GM04504 (cell line): Measurements from ENCODE around the gene CNTNAP2.

Experiments
- DNase-seq: peaks from one replicate; pipeline ENCODE4 v3.0.0-alpha.2; 2012; ENCODE audit warnings: low read depth

The CNTNAP2 gene

GRCh38 chr7:148153616-148154284 is 2037.1 kb downstream of the CNTNAP2 start:
- DNase-seq, result no peak

GRCh38 chr7:148155000-148155399 is 2038.4 kb downstream of the CNTNAP2 start:
- DNase-seq, result no peak

DNA sequence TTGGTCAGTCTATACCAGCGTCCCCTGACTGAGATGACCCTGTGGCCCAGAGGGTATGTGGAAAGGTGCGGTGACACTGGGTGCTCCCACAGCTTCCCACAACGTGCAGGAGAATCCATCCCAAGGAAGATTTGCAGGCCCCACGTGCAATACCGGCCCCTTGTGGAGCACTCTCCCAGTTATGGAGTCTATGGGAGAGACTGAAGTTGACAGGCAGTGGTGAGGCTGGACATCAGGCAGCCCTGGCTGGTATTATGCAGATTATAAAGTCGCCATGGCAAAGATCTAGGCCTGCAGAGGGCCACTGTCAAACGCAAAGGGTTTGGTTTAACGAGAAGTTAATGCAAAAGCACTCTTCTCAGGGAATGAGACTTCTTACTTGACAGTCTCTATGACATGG is 2039.2 kb downstream of the CNTNAP2 start:
- no peak for DNase-seq

DNA sequence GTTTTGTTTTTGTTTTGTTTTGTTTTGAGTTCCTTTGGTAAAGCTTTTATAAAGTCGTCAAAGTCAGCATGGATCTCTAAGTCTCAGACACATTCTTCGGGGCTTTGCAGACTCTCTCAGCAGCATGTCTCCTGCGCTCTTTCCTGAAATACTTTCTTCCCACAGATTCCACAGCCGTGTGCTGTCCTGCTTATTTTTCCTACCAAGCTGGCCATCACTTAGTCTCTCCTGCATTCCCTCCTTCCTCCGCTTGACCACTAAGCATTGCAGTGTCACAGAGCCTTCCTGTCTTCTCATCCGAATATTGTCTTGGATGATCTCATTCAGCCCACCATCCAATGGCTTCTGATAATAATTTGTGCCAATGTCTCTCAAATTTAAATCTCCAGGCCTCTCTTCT is 2039.6 kb downstream of the CNTNAP2 start:
- no peak for DNase-seq

GRCh38 chr7:148159331-148159730 is 2042.7 kb downstream of the CNTNAP2 start:
- DNase-seq, result no peak

DNA sequence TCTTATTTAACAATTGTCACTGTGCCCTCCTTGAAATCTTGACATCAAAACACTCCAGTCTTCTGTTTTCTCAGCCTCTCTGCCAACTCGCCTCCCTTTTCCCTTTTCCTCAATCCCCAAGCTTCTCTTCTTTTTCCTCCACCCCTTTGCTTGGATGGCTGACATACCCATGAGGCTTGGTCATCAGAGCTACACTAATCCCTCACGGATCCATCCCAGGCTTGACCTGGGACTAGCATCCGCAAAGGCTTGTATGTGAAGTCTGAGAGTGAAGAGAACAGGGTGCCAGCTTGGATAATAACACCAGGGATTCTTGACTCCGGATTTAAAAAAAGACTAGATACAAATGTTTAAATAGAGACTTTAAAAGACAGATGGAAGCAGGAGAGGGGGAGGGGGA is 2045.2 kb downstream of the CNTNAP2 start:
- no peak for DNase-seq

GRCh38 chr7:148162808-148163207 is 2046.2 kb downstream of the CNTNAP2 start:
- DNase-seq, result no peak

DNA sequence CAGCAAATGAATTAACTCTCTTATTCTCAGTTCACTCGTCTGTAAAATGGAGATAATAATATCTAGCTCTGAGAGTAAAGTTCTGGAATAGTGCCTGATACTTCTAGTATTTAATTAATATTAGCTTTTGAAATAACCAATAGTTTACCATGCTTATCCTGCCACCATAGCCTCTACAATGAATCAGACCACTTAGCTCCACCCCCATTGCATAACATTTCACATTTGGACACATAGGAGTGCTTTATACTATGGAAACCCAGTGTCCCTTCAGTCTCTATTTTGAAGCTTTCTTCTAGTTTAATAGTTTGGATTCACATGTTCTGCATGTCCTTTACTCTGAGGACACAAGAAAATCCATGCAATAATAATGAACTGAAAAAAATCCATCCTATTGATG is 2046.6 kb downstream of the CNTNAP2 start:
- no peak for DNase-seq

- DNase-seq, result no peak
Measured at GRCh38 chr7:148172920-148173319, 2056.3 kb downstream of the CNTNAP2 start.

DNA sequence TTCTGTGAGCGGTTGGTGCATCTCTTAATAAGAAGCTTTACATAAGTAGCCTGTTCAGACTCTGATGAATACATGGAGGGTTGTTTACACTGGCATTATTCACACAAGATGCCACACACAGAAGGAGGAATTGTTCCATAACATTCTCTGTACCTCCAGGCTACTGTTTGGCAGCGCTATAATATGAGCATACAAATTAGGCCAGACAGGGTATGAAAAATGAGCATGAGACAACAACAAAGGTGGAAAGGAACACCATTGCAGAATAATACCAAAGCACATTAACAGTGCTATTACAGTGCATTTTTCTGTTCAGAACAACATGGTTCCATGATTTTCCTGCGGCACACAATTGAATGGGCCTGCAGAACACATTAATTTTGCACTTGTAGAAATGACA is 2056.8 kb downstream of the CNTNAP2 start:
- DNase-seq, result no peak

- DNase-seq, result no peak
Measured at GRCh38 chr7:148174376-148174775, 2057.8 kb downstream of the CNTNAP2 start.

DNA sequence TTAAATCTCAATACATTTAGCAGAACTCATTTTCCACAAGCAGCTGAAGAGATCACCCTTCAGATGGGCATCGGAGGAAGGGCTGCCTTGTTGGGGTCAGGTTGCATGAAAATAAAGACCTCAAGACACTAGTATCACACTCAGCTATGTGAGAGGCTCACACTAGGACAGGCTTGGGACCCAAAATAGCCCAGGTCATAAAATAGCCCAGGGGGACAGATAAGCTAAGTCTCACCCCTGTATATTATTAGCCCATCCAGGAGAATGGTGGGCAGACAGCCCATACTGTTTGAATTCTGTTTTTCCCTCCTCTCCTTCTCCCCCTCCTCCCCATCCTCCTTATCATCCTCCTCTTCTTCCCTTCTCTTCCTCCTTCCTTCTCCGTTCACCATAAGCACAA is 2058.9 kb downstream of the CNTNAP2 start:
- no peak for DNase-seq

DNA sequence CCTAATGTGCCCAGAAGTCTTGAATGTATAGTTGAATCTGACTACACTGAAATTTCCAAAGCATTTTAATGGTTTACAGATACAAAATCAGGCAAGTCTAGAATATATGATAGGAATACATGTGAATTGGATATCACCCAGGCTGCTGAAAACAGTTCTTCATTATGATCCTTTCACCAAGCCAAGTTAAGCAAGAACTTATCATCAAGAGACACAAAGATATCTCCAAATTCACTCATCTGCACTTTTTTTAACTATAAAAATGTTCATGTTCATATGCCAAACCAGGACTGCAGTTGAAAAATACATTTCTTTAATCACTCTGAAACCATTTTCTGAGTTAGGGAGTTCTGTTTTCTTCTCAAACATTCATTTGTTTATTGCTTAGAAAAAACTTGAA is 2061.4 kb downstream of the CNTNAP2 start:
- no peak for DNase-seq

DNA sequence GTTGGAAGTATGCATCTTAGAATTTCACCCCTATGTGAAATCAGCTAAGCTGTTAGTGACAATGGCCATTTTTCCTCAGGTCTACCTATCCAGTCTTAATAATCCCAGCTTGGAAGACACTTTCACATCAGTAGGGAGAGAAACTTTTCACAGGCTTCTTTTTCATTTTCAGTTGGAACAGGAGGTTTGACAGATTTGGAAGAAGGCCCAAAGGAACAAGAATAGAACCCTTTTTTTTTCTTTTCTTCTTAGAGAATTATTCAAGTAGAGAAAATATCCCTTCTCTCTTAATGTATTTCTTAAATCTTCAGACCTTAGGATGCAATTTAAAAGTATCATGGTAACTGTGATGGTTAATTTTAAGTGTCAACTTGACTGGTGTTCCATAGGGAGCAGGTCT is 2063.5 kb downstream of the CNTNAP2 start:
- DNase-seq, result no peak

- no peak for DNase-seq
Measured at GRCh38 chr7:148182264-148182663, 2065.7 kb downstream of the CNTNAP2 start.

GRCh38 chr7:148185041-148185440 is 2068.4 kb downstream of the CNTNAP2 start:
- no peak for DNase-seq

DNA sequence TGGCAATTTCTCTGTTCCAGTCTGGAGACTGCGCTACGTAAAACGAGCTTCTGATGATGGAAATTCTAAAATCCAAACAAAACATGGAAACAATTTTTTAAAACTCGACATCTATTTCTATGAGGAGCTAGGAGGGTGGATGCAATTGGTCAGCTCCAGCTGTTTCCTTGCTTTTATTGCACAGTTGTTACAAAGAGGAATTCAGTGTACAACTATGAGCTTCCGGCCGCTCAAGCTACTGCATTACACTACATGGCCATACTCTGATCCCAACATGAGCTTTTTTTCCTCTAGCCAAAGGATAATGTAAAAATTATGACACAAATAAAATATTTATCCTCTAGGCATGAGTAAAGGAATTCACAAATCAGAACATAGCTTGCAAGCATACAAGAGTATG is 2070.9 kb downstream of the CNTNAP2 start:
- no peak for DNase-seq

DNA sequence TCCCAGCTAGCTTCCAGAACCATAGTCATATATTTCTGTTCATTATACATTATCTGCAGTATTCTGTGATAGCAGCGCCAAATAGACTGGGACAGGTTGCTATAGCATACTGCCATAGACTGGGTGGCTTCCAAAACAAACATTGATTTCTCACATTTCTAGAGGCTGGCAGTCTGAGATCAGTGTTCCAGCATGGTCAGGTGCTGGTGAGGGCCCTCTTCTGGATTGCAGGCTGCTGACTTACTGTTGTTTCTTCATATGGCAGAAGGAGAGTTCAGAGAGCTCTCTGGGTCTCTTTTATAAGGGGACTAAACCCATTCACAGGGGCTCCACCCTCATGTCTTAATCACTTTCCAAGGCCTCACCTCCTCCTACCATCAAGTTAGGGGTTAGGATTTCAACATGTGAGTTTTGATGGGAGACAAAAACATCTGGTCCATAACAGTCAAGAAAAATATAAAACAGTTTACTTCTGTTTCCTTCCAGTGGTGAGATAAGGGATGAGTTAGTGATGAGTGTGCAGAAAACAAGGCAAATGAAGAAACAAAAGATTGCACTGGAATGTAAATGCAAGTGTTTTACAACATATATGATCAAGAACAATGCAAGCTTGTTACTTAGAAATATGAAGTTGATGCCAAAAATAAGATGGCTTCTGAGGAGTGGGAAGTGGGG is 2074.9 kb downstream of the CNTNAP2 start:
- DNase-seq, result no peak

DNA sequence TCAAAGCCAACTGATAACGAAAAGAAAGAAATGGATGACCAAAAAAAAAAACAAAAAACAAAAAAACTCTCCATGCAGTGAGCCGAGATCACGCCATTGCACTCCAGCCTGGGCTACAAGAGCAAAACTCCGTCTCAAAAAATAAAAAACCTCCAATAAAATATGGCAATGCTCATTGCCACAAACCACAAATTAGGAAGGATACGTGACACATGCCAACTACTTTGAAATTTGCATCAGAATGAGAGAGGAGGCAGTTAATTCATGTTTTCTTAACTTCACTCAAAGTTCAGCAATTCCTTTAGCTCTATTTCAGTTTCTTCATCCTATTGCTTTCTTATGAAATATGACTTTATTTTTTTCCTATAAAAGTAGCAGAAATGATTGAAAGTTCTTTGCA is 2075.9 kb downstream of the CNTNAP2 start:
- DNase-seq, result no peak

DNA sequence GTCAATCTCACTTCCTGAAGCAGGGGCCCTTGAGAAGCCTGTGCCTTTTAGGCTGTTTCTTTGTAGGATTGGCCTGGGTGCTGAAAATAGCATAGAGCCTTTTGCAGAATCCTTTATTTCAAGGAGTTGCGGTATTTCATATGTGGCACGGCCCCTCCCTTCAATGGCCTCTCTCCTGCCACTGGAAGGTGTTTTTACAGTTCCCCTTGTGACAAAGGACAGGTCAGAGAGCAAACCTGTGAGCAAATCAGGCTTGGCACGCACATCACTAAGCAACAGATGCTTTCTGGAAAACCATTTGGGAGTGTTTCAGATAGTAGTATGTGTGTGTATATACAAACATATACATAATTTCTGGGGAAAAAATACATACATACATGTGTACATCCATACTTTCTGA is 2085.4 kb downstream of the CNTNAP2 start:
- no peak for DNase-seq

DNA sequence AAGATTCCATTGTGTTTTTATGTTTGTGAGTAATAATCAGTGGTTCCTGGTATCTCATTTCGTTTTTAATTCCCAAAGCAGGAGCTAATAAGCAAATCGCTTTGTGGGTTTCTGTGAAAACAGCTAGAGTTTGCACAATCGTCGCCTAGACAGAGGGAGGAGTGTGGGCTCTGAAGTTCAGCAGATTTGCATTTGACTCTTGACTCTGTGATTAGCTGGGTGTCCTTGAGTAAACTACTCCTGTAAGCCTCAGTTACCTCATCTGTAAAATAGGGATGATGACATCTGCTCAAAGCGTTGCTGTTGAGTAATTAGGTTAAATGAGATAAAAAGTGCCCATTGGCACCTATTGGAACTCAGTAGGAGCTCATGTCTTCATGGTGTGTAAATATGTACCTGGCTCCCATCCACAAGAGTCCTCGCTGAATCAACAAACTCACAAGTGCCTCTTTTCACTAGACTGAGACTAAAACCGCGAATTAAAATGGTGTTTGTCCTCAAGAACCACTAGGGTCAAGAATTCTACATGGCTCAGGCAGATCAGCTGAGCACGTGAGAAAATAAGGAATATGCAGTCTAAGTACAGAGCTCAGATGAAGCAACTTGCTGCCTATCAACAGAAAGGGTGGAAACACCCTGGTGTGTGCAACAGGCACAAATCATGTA is 2088.2 kb downstream of the CNTNAP2 start:
- no peak for DNase-seq

GRCh38 chr7:148209643-148210190 is 2093.1 kb downstream of the CNTNAP2 start:
- no peak for DNase-seq

DNA sequence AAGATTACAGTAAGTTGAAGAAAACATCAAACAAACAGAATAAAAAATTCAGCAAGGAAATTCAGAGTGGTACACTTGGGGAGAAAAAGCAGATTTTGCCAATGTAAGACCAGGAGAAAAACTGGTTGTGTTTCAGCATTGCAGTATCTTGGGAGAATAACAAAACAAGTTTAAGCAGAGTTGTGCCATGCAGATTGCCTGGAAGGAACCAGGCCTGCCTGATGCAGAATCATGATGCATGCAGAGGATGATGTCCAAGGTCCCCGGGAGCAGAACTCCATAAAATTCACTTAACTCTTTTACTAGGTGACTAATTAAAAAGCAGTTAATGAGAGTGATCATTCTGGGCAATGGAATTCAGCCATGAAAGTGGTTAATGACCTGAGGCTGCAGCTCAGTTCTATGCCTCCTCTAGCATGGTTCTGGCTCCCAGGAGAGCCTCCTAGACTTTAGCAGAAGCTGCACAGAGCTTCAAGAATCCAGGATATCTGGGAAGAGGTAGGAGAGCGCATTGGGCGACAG is 2094.3 kb downstream of the CNTNAP2 start:
- no peak for DNase-seq
